Activated CD4-positive, alpha-beta T cell treated with anti-CD3 and anti-CD28 coated beads, Interleukin-2, amount 10 ng/mL, durations not matched to agents 7 days and 5 days (primary cell): ENCODE measurements around the gene SYCP2L. TPM values are rescaled to one million over a fixed set of nuclear protein-coding genes. Genes with fewer than 3 reads are reported as not detected.
"Not testable (repeated sequence)": the region's sequence is repeated elsewhere in the genome, so short reads cannot be mapped to it uniquely, and the experiment has no call there.

Source experiments
- CTCF ChIA-PET: fragments of 350-600 bp; sonication (Branson Sonifier 250); formaldehyde crosslinking; loops from one replicate; lab custom pipeline; 2021; ENCODE audit warnings: antibody characterized with exemption; lab: Charles Lee
- POLR2A ChIA-PET: fragments of 350-600 bp; sonication (Branson Sonifier 250); formaldehyde crosslinking; loops from one replicate; lab custom pipeline; 2021; ENCODE audit warnings: antibody characterized with exemption; lab: Charles Lee
- DNase-seq: peaks from one replicate; pipeline ENCODE4 v3.0.0-alpha.2; 2020
- H3K27ac Mint-ChIP-seq: one replicate; pipeline ENCODE4 v1.8.0; 2021; ENCODE audit warnings: mild to moderate bottlenecking, moderate library complexity, mixed read lengths
- H3K27me3 Mint-ChIP-seq: one replicate; pipeline ENCODE4 v1.8.0; 2021; ENCODE audit warnings: mixed read lengths
- H3K36me3 Mint-ChIP-seq: one replicate; pipeline ENCODE4 v1.8.0; 2021; ENCODE audit warnings: low read depth, mixed read lengths
- H3K4me1 Mint-ChIP-seq: one replicate; pipeline ENCODE4 v1.8.0; 2021; ENCODE audit warnings: mixed read lengths
- H3K4me3 Mint-ChIP-seq: one replicate; pipeline ENCODE4 v1.8.0; 2021; ENCODE audit warnings: mild to moderate bottlenecking, moderate library complexity, mixed read lengths
- H3K9me3 Mint-ChIP-seq: one replicate; pipeline ENCODE4 v1.8.0; 2021; ENCODE audit warnings: mixed read lengths
- total RNA-seq, 2 experiments: library from RNA; stranded (reverse); gene quantifications; one replicate each; pipeline ENCODE4 v1.2.3, GENCODE V29; 2021

Gene SYCP2L
- total RNA-seq, 2 experiments from 2014 or later, result 0.25 to 0.37 TPM

DNA sequence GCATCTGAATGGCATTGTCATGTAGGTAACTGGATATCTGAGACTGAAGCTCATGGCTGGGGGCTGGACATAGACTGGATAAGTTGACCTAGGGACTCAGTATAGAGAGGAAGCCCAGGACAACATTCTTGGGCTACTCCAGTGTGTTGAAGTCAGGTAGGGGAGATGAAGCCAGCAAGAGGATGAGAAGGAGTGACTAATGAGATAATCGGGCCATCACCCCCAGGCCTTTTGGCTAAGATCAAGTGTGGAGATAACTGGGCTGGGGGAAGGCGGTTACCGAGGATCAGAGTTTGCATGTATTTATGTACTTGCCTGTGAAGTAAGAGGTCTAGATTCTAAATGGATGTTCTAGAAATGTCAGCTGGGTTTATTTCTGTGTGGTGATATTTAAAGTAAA is 83.9 kb downstream of the SYCP2L start:
- POLR2A ChIA-PET, result no interaction called here
- Mint-ChIP-seq H3K9me3 (no peaks in the 10 kb centered on the region), H3K4me1 (no peaks in the 10 kb centered on the region), H3K27me3 (peaks cover 14% of the 10 kb centered on the region), H3K27ac (no peak overlapping the region), H3K4me3 (no peak overlapping the region), H3K36me3 (no peaks in the 10 kb centered on the region)
- CTCF ChIA-PET, result no interaction called here
- DNase-seq, result no peak

DNA sequence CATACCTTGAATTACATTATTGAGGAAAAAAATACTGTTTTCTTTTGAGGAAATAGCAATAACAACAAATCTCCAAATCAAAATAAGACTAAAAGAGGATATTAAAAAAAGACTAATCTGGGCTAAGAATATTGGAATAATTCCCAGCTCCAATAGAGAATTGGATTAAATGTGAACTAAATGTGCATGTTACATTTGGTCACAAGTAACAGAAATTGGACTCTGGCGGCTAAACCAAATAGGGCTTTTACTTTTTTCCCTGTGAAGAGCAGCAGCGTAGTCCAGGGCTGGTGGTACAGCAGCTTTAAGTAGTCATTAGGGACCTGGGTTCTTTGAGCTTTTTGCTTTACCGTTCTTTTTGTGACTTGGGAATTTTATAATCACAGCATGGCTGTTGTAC is 85.3 kb downstream of the SYCP2L start:
- DNase-seq, result no peak
- H3K27me3 Mint-ChIP-seq, result peaks cover 11% of the 10 kb centered on the region
- H3K4me1 Mint-ChIP-seq, result no peaks in the 10 kb centered on the region
- no peaks in the 10 kb centered on the region for H3K36me3 Mint-ChIP-seq
- CTCF ChIA-PET, result no interaction called here
- no peaks in the 10 kb centered on the region for H3K9me3 Mint-ChIP-seq
- no peak overlapping the region for H3K27ac Mint-ChIP-seq
- H3K4me3 Mint-ChIP-seq, result no peak overlapping the region
- POLR2A ChIA-PET, result no interaction called here

GRCh38 chr6:10976571-10976970 is 89.7 kb downstream of the SYCP2L start:
- ChIA-PET CTCF (no interaction called here), POLR2A (no interaction called here)
- peaks cover 7% of the 10 kb centered on the region for H3K27me3 Mint-ChIP-seq
- DNase-seq, result no peak
- H3K36me3 Mint-ChIP-seq, result no peaks in the 10 kb centered on the region
- no peak overlapping the region for H3K27ac Mint-ChIP-seq
- no peak overlapping the region for H3K4me3 Mint-ChIP-seq
- no peaks in the 10 kb centered on the region for H3K9me3 Mint-ChIP-seq
- H3K4me1 Mint-ChIP-seq, result no peaks in the 10 kb centered on the region

DNA sequence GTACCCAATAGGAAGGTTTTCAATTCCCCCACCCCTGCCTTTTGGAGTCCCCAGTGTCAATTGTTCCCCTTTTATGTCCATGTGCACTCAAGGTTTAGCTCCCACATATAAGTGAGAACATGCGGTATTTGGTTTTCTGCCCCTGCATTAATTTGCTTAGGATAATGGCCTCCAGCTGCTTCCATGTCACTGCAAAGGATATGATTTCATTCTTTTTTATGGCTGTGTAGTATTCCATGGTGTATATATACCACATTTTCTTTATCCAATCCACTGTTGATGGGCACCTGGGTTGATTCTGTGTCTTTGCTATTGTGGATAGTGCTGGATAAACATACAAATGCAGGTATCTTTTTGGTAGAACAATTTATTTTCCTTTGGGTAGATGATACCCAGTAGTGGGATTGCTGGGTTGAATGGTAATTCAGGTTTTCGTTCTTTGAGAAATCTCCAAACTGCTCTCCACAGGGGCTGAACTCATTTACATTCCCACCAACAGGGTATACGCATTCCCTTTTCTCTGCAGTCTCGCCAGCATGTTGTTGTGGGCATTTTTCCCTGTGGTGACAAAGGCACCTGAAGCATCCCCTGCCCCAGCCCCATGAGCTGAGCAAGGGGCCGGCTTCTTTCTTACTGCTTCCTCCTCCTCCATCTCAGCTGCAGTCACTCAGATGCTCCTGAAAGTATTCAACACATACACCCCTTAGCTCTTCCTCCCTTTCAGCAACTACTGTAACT is 90.5 kb downstream of the SYCP2L start:
- Mint-ChIP-seq H3K9me3 (no peaks in the 10 kb centered on the region), H3K4me1 (no peaks in the 10 kb centered on the region), H3K27me3 (peaks cover 7% of the 10 kb centered on the region), H3K36me3 (no peaks in the 10 kb centered on the region), H3K27ac (no peak overlapping the region), H3K4me3 (no peak overlapping the region)
- DNase-seq, result no peak
- ChIA-PET CTCF (no interaction called here), POLR2A (no interaction called here)

DNA sequence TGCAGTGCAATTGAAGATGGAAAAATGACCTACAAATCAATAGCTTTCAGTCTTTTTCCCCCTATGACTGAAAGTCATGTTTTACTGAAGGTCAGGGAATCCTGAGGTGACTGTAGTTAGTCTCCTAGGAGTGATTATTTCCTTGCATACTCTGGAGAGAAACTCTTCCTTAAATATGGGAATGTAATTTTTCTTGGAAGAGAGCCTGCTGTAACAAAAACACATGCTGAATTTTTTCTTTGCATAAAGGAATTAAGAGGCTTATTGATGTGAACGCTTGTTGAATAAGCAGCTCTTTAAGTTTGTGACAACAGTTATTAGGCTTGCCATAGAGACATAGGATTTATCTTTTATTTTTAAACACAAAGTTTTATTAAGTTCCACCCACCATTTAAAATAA is 92.8 kb downstream of the SYCP2L start:
- ChIA-PET POLR2A (no interaction called here), CTCF (no interaction called here)
- no peak overlapping the region for H3K27ac Mint-ChIP-seq
- no peaks in the 10 kb centered on the region for H3K9me3 Mint-ChIP-seq
- no peak for DNase-seq
- no peaks in the 10 kb centered on the region for H3K4me1 Mint-ChIP-seq
- peaks cover 7% of the 10 kb centered on the region for H3K27me3 Mint-ChIP-seq
- no peaks in the 10 kb centered on the region for H3K36me3 Mint-ChIP-seq
- no peak overlapping the region for H3K4me3 Mint-ChIP-seq

- POLR2A ChIA-PET, result no interaction called here
- Mint-ChIP-seq H3K27ac (no peak overlapping the region), H3K9me3 (no peaks in the 10 kb centered on the region), H3K36me3 (no peaks in the 10 kb centered on the region), H3K4me1 (no peaks in the 10 kb centered on the region), H3K27me3 (peaks cover 7% of the 10 kb centered on the region), H3K4me3 (no peak overlapping the region)
- DNase-seq, result no peak
- CTCF ChIA-PET, result no interaction called here
These were observed 94.6 kb downstream of the SYCP2L start for GRCh38 chr6:10981409-10981808.

GRCh38 chr6:10984959-10985358 is 98.1 kb downstream of the SYCP2L start:
- H3K27ac Mint-ChIP-seq, DNase-seq, H3K4me1 Mint-ChIP-seq, H3K36me3 Mint-ChIP-seq, H3K27me3 Mint-ChIP-seq, POLR2A ChIA-PET, H3K9me3 Mint-ChIP-seq, CTCF ChIA-PET, H3K4me3 Mint-ChIP-seq: not testable (repeated sequence)

DNA sequence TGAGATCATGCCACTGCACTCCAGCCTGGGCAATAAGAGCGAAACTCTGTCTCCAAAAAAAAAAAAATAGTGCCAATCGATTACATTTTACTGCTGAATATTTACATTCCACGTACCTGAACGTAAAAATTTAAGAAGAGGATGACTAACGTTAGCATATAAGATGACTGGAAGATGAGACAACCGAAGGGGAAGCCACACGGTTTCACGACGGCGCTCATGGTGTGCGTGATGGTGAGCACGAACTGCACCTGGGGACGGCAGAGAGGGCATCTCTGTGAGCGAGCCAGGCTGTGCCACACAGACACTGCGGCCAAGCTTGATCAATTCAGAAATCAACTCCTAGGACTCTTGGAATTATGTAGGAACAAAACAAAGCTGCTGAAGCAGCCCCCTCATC is 102.7 kb downstream of the SYCP2L start:
- Mint-ChIP-seq H3K4me3 (no peak overlapping the region), H3K4me1 (no peaks in the 10 kb centered on the region), H3K9me3 (no peaks in the 10 kb centered on the region), H3K27ac (no peak overlapping the region), H3K36me3 (no peaks in the 10 kb centered on the region), H3K27me3 (peaks cover 7% of the 10 kb centered on the region)
- CTCF ChIA-PET, result no interaction called here
- DNase-seq, result no peak
- POLR2A ChIA-PET, result no interaction called here

DNA sequence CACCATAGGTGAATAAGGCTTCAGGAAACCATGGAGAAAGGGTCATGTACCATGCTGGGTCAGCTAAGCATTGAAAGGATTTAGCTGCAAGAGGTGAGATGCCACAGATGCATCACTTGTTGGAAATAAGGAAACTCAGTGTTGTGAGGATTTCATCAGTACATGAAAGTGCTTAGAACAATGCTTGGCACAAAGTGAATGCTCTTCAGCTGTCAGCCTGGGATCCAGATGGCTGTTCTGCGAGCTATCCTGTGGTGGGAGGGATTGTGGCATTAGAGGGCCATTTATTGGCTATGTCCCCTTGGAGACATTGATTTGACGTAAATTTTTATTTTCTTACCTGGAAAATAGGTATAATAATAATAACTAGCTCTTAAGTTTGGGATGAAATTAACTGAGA is 104.3 kb downstream of the SYCP2L start:
- no peaks in the 10 kb centered on the region for H3K36me3 Mint-ChIP-seq
- ChIA-PET POLR2A (no interaction called here), CTCF (no interaction called here)
- H3K4me3 Mint-ChIP-seq, result no peak overlapping the region
- no peak overlapping the region for H3K27ac Mint-ChIP-seq
- no peaks in the 10 kb centered on the region for H3K4me1 Mint-ChIP-seq
- peaks cover 7% of the 10 kb centered on the region for H3K27me3 Mint-ChIP-seq
- no peak for DNase-seq
- H3K9me3 Mint-ChIP-seq, result no peaks in the 10 kb centered on the region

- no peaks in the 10 kb centered on the region for H3K4me1 Mint-ChIP-seq
- H3K36me3 Mint-ChIP-seq, result no peaks in the 10 kb centered on the region
- peaks cover 4% of the 10 kb centered on the region for H3K27me3 Mint-ChIP-seq
- ChIA-PET CTCF (no interaction called here), POLR2A (interaction anchor here (0.7 kb wide), 1 partner anchor 124 kb away, joined by 3 read pairs; no protein-coding TSS in a partner anchor)
- H3K4me3 Mint-ChIP-seq, result no peak overlapping the region
- no peak overlapping the region for H3K27ac Mint-ChIP-seq
- H3K9me3 Mint-ChIP-seq, result no peaks in the 10 kb centered on the region
- no peak for DNase-seq
These were observed 107.0 kb downstream of the SYCP2L start for GRCh38 chr6:10993896-10994295.

GRCh38 chr6:10995114-10995707 is 108.4 kb downstream of the SYCP2L start:
- Mint-ChIP-seq H3K27me3 (peaks cover 10% of the 10 kb centered on the region), H3K4me1 (no peaks in the 10 kb centered on the region), H3K4me3 (no peak overlapping the region), H3K27ac (no peak overlapping the region), H3K9me3 (no peaks in the 10 kb centered on the region), H3K36me3 (no peaks in the 10 kb centered on the region)
- CTCF ChIA-PET, result no interaction called here
- no peak for DNase-seq
- POLR2A ChIA-PET, result no interaction called here

GRCh38 chr6:10999994-11000393 is 113.1 kb downstream of the SYCP2L start:
- no peak overlapping the region for H3K4me3 Mint-ChIP-seq
- no peaks in the 10 kb centered on the region for H3K9me3 Mint-ChIP-seq
- H3K36me3 Mint-ChIP-seq, result no peaks in the 10 kb centered on the region
- POLR2A ChIA-PET, result no interaction called here
- DNase-seq, result no peak
- peaks cover 15% of the 10 kb centered on the region for H3K27me3 Mint-ChIP-seq
- H3K4me1 Mint-ChIP-seq, result no peaks in the 10 kb centered on the region
- H3K27ac Mint-ChIP-seq, result no peak overlapping the region
- CTCF ChIA-PET, result no interaction called here

GRCh38 chr6:11002176-11002575 is 115.3 kb downstream of the SYCP2L start:
- ChIA-PET POLR2A (no interaction called here), CTCF (no interaction called here)
- Mint-ChIP-seq H3K27me3 (peaks cover 15% of the 10 kb centered on the region), H3K4me3 (no peak overlapping the region), H3K27ac (no peak overlapping the region), H3K36me3 (no peaks in the 10 kb centered on the region), H3K4me1 (no peaks in the 10 kb centered on the region), H3K9me3 (no peaks in the 10 kb centered on the region)
- DNase-seq, result no peak

GRCh38 chr6:11003297-11003696 is 116.4 kb downstream of the SYCP2L start:
- CTCF ChIA-PET, H3K27ac Mint-ChIP-seq, H3K4me1 Mint-ChIP-seq, H3K4me3 Mint-ChIP-seq, H3K9me3 Mint-ChIP-seq, DNase-seq, POLR2A ChIA-PET, H3K36me3 Mint-ChIP-seq: not testable (repeated sequence)
- peaks cover 15% of the 10 kb centered on the region for H3K27me3 Mint-ChIP-seq
